ENCODE results near the gene UGGT1.
A peak's percentile ranks its signal among the peaks of the same experiment; 100 is the strongest.
"Not testable (repeated sequence)": the region's sequence is repeated elsewhere in the genome, so short reads cannot be mapped to it uniquely, and the experiment has no call there.

The UGGT1 gene

GRCh38 chr2:128177315-128177714 lies 86.3 kb downstream of the UGGT1 start:
- no peak for DNase-seq (ENCODE audit: low read depth in 2 of 2)

GRCh38 chr2:128178149-128178649 lies 87.2 kb downstream of the UGGT1 start:
- no peak for DNase-seq (ENCODE audit: low read depth in 2 of 2)

GRCh38 chr2:128178650-128179460 lies 87.9 kb downstream of the UGGT1 start:
- DNase-seq (ENCODE audit: low read depth in 2 of 2): peak in 1 of 2 donors; percentile 11

- DNase-seq (ENCODE audit: low read depth in 2 of 2): no peak
These were observed 88.4 kb downstream of the UGGT1 start for GRCh38 chr2:128179461-128179755.

GRCh38 chr2:128180031-128180430 lies 89.0 kb downstream of the UGGT1 start:
- DNase-seq (ENCODE audit: low read depth in 2 of 2): no peak

GRCh38 chr2:128185576-128185975 lies 94.6 kb downstream of the UGGT1 start:
- no peak for DNase-seq (ENCODE audit: low read depth in 2 of 2)

GRCh38 chr2:128187032-128187654 lies 96.1 kb downstream of the UGGT1 start:
- no peak for DNase-seq (ENCODE audit: low read depth in 2 of 2)

GRCh38 chr2:128195435-128195984 lies 104.5 kb downstream of the UGGT1 start:
- no peak for DNase-seq (ENCODE audit: low read depth in 2 of 2)

- no peak for DNase-seq (ENCODE audit: low read depth in 2 of 2)
These were observed 105.0 kb downstream of the UGGT1 start for GRCh38 chr2:128196026-128196425.

- no peak for DNase-seq (ENCODE audit: low read depth in 2 of 2)
These were observed 105.5 kb downstream of the UGGT1 start for GRCh38 chr2:128196471-128196931.

GRCh38 chr2:128197059-128197458 lies 106.1 kb downstream of the UGGT1 start:
- no peak for DNase-seq (ENCODE audit: low read depth in 2 of 2)

- no peak for DNase-seq (ENCODE audit: low read depth in 2 of 2)
These were observed 107.7 kb downstream of the UGGT1 start for GRCh38 chr2:128198656-128199055.

- DNase-seq (ENCODE audit: low read depth in 2 of 2): no peak
These were observed 108.1 kb downstream of the UGGT1 start for GRCh38 chr2:128199141-128199540.

GRCh38 chr2:128202791-128203190 lies 111.8 kb downstream of the UGGT1 start:
- DNase-seq (ENCODE audit: low read depth in 2 of 2): no peak

GRCh38 chr2:128206245-128206644 lies 115.2 kb downstream of the UGGT1 start:
- no peak for DNase-seq (ENCODE audit: low read depth in 2 of 2)

- no peak for DNase-seq (ENCODE audit: low read depth in 2 of 2)
These were observed 117.0 kb downstream of the UGGT1 start for GRCh38 chr2:128208023-128208422.

GRCh38 chr2:128208631-128209324 lies 117.8 kb downstream of the UGGT1 start:
- not testable (repeated sequence) for DNase-seq (ENCODE audit: low read depth in 2 of 2)

- DNase-seq (ENCODE audit: low read depth in 2 of 2): no peak
These were observed 123.3 kb downstream of the UGGT1 start for GRCh38 chr2:128214251-128214650.

GRCh38 chr2:128214866-128215460 lies 124.0 kb downstream of the UGGT1 start:
- no peak for DNase-seq (ENCODE audit: low read depth in 2 of 2)

- DNase-seq (ENCODE audit: low read depth in 2 of 2): no peak
These were observed 125.1 kb downstream of the UGGT1 start for GRCh38 chr2:128215897-128216642.

GRCh38 chr2:128217671-128218070 lies 126.7 kb downstream of the UGGT1 start:
- no peak for DNase-seq (ENCODE audit: low read depth in 2 of 2)

All from stimulated activated CD8-positive, alpha-beta memory T cell treated with anti-CD3 and anti-CD28 coated beads, Interleukin-7, amount 100 ng/mL, for 1 hour (primary cell).